ENCODE results near the gene CD33. TPM values are rescaled to one million over a fixed set of nuclear protein-coding genes. Genes with fewer than 3 reads are reported as not detected.

CD33 gene
- total RNA-seq, 2 experiments from 2014 or later: 0.54 TPM; not detected in 1

GRCh38 chr19:51227966-51228365 lies 3.1 kb downstream of the CD33 start:
- intact Hi-C loops (cut with micrococcal nuclease): no loop called here
- Mint-ChIP-seq H3K4me1 (ENCODE audit: low read depth) (no peaks in the 10 kb centered on the region), H3K9me3 (no peaks in the 10 kb centered on the region), H3K27ac (no peak overlapping the region), H3K27me3 (peaks cover 41% of the 10 kb centered on the region), H3K4me3 (no peak overlapping the region), H3K36me3 (ENCODE audit: low read depth) (no peaks in the 10 kb centered on the region)
- CTCF ChIA-PET: no interaction called here
- no peak for DNase-seq
- POLR2A ChIA-PET: interaction anchor here (0.8 kb wide), 1 partner anchor 322 kb away, joined by 3 read pairs; no protein-coding TSS in a partner anchor
- TF ChIP-seq, protein P1, sequence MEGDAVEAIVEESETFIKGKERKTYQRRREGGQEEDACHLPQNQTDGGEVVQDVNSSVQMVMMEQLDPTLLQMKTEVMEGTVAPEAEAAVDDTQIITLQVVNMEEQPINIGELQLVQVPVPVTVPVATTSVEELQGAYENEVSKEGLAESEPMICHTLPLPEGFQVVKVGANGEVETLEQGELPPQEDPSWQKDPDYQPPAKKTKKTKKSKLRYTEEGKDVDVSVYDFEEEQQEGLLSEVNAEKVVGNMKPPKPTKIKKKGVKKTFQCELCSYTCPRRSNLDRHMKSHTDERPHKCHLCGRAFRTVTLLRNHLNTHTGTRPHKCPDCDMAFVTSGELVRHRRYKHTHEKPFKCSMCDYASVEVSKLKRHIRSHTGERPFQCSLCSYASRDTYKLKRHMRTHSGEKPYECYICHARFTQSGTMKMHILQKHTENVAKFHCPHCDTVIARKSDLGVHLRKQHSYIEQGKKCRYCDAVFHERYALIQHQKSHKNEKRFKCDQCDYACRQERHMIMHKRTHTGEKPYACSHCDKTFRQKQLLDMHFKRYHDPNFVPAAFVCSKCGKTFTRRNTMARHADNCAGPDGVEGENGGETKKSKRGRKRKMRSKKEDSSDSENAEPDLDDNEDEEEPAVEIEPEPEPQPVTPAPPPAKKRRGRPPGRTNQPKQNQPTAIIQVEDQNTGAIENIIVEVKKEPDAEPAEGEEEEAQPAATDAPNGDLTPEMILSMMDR (IDR thresholded peaks at IDR 0.05): no peak
- no peak for ATAC-seq

DNA sequence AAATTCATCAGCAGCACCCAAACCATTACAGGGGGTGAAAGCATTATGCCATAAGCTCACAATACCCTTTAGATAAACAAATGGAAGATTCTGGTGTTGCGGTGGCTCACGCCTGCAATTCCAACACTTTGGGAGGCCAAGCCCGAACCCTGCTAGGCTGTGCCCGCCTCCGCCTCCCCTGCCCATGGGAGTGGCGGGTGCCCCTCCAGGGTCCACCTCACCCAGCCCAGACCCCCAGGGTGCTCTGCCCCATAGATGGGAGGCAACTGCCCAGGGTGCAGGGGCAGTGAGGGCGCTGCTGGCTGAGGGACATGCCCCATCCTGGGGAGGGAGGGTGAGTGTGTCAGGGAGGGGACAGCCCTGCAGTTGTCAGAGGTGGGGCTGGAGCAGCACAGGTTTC lies 16.0 kb downstream of the CD33 start:
- ChIA-PET POLR2A (no interaction called here), CTCF (no interaction called here)
- H3K4me3 Mint-ChIP-seq: no peak overlapping the region
- H3K27me3 Mint-ChIP-seq: peaks cover 18% of the 10 kb centered on the region
- TF ChIP-seq, protein P1 (IDR thresholded peaks at IDR 0.05): no peak
- no peaks in the 10 kb centered on the region for H3K36me3 Mint-ChIP-seq (ENCODE audit: low read depth)
- H3K9me3 Mint-ChIP-seq: no peaks in the 10 kb centered on the region
- peaks cover 4% of the 10 kb centered on the region for H3K4me1 Mint-ChIP-seq (ENCODE audit: low read depth)
- DNase-seq (no peak), ATAC-seq (no peak)
- H3K27ac Mint-ChIP-seq: no peak overlapping the region
- intact Hi-C loops (cut with micrococcal nuclease): no loop called here

GRCh38 chr19:51242881-51243630 lies 18.2 kb downstream of the CD33 start:
- peaks cover 19% of the 10 kb centered on the region for H3K27me3 Mint-ChIP-seq
- DNase-seq: no peak
- intact Hi-C loops (cut with micrococcal nuclease): no loop called here
- no peaks in the 10 kb centered on the region for H3K36me3 Mint-ChIP-seq (ENCODE audit: low read depth)
- CTCF ChIA-PET: no interaction called here
- H3K9me3 Mint-ChIP-seq: no peaks in the 10 kb centered on the region
- H3K4me1 Mint-ChIP-seq (ENCODE audit: low read depth): peaks cover 8% of the 10 kb centered on the region
- TF ChIP-seq, protein P1 (IDR thresholded peaks at IDR 0.05): no peak
- POLR2A ChIA-PET: no interaction called here
- ATAC-seq: no peak
- no peak overlapping the region for H3K27ac Mint-ChIP-seq
- no peak overlapping the region for H3K4me3 Mint-ChIP-seq

- Mint-ChIP-seq H3K9me3 (no peaks in the 10 kb centered on the region), H3K27ac (no peak overlapping the region), H3K27me3 (peaks cover 13% of the 10 kb centered on the region), H3K36me3 (ENCODE audit: low read depth) (no peaks in the 10 kb centered on the region), H3K4me3 (no peak overlapping the region), H3K4me1 (ENCODE audit: low read depth) (peaks cover 8% of the 10 kb centered on the region)
- intact Hi-C loops (cut with micrococcal nuclease): no loop called here
- ChIA-PET POLR2A (no interaction called here), CTCF (interaction anchor here (1.4 kb wide), 1 partner anchor 12 kb away, joined by 4 read pairs; no protein-coding TSS in a partner anchor)
- DNase-seq: no peak
- no peak for ATAC-seq
- TF ChIP-seq, protein P1 (IDR thresholded peaks at IDR 0.05): no peak
Observed at GRCh38 chr19:51246164-51246552, 21.3 kb downstream of the CD33 start.

DNA sequence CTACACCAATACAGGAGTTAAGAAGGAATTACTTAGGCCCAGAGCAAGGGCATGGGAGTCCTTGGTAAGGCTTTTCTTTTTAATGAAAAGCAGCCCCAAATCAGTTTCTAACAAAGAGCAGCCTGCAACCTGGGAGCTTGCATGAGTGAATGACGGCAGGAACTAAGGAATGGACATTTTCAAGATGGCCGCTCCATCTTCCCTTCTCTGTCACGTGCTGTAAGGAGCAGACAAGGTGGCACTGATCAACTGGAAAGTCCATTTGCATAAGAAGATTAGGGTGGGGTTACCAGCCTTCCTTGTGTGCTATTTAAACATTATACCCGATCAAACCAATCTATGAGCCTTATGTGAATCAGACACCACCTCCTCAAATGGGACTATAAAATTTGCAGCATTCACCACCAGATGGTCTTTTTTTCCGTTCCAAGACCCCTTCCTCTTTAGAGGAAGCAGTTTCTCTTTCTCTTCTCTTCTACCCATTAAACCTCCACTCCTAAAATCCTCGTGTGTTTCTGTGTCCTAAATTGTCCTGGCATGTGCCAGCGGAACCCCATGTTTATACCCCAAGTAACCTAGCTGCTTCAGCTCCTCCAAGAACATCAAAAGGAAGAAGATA lies 23.2 kb downstream of the CD33 start:
- no peak overlapping the region for H3K4me3 Mint-ChIP-seq
- no peaks in the 10 kb centered on the region for H3K9me3 Mint-ChIP-seq
- H3K27ac Mint-ChIP-seq: no peak overlapping the region
- peaks cover 12% of the 10 kb centered on the region for H3K27me3 Mint-ChIP-seq
- ChIA-PET POLR2A (no interaction called here), CTCF (interaction anchor here (0.9 kb wide), 1 partner anchor 11 kb away, joined by 4 read pairs; no protein-coding TSS in a partner anchor)
- no peaks in the 10 kb centered on the region for H3K36me3 Mint-ChIP-seq (ENCODE audit: low read depth)
- ATAC-seq (no peak), DNase-seq (no peak)
- intact Hi-C loops (cut with micrococcal nuclease): no loop called here
- peaks cover 8% of the 10 kb centered on the region for H3K4me1 Mint-ChIP-seq (ENCODE audit: low read depth)
- TF ChIP-seq, protein P1 (IDR thresholded peaks at IDR 0.05): no peak
